GM18505 (cell line): ENCODE data around the gene ZDHHC13.

ENCODE experiments used
- ATAC-seq: cut with Tn5 transposase; IDR thresholded peaks from one replicate; pipeline ENCODE4 v1.9.1; 2021; ENCODE audit not compliant: unreplicated experiment
- POLR2A ChIP-seq: IDR thresholded peaks from 4 replicates; pipeline ENCODE4 v1.6.1; 2011; ENCODE audit warnings: borderline replicate concordance; ENCODE audit not compliant: insufficient read depth, insufficient read length; ENCODE audit errors: extremely low read depth

ZDHHC13 gene

DNA sequence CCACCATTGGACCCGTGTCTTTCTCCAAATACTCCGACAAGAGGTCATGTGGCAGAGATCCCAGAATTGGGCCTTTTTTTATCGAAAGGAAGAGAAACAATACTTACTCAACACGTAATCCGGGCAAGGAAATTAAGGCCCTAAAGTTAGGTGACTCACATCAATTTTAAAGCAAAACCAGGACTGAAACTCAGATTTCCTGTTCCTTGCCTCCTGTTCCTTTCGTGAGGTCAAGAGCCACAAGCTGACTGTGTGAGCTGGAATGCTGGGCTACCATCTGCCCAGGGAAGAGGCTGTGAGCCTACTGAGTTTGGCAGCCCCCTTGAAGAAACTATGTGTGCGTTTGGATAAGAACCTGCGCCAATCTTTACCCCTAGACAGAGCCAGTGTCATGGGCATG lies 29.3 kb upstream of the ZDHHC13 start:
- ATAC-seq: no peak
- no peak for TF ChIP-seq POLR2A

DNA sequence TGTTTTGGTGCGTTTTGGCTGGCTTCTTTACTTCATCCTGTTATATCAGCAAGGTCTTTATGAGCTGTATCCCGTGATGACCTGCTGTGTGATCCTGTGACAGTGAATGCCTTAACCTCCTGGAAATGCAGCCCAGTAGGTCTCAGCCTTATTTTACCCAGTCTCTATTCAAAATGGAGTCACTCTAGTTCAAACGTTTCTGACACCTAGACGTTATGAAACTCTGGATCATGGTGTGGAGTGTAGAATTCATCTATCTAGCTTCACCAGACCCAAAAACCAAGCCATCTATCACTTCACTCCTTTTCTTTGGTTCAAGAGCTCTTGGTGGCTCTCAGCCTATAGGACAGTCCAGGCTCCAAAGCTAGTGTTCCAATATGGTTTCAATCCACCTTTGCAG lies 28.2 kb upstream of the ZDHHC13 start:
- ATAC-seq: no peak
- TF ChIP-seq POLR2A: no peak

DNA sequence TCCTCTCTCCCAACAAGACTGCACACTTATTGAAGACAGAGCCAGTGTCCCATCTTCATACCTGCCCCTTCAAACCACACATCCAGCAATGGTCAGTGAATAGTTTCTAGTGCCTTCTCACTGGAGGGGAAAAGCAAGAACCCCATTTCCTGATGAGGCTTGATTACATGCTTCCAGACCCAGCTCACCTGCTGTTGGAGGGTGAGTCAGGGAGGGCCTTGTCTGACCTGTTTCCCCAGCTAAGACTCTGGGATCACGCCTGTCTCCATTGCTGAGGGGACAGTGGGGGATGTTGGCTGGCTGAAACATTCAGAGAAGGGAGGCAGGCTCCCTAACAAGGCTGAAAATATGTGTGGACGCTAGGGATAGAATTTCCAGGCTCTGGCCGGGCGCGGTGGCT lies 27.5 kb upstream of the ZDHHC13 start:
- ATAC-seq: no peak
- TF ChIP-seq POLR2A: no peak

DNA sequence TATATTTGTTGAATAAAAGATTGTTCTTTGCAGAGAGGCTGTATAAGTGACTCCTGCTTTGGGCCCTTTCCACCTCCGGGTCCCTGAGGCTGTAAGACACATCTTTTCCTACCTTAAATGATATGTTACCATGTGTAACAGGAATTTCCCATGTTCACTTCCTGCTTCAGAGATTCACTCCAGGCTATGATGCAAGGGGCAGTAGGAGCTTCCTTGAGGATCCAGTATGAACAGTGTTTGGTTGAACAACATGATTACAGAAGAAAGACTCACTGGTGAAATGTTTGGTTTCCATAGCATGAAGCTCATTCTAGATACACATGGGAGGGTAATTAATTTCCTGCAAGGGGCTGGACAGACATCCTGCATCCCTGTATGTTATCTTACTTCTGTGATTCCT lies 25.6 kb upstream of the ZDHHC13 start:
- no peak for TF ChIP-seq POLR2A
- ATAC-seq: no peak

DNA sequence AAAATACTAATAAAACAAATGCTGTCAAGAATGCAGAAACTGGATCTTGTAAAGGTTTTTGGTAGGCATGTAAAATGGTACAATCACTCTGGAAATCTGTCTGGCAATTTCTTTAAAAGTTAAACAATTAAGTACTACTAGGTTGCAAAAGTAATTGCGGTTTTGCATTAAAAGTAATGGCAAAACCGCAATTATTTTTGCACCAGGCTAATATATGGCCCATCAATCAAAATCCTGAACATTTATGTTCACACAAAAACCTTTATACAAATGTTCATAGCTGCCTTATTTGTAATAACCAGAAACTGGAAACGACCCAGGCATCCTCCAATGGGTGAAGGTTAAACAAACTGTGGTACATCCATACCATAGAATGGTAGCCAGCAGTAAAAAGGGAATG lies 24.6 kb upstream of the ZDHHC13 start:
- TF ChIP-seq POLR2A: no peak
- ATAC-seq: no peak

DNA sequence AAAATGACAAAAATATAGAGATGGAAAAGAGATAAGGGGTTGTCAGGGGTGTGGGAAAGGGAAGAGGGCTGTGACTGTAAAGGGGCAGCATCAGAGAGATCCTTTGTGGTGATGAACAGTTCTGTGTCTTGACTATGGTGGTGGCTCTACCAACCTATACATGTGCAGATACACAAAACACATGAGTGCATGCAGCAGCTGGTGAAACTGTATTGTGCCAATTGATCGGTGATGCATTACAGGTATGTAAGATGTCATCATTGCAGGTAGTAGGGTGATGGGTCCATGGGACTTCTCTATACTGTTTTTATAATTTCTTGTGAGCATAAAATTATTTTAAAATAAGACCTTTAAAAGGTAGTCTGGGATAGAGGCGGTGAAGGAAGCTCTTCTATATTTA lies 24.1 kb upstream of the ZDHHC13 start:
- ATAC-seq: no peak
- TF ChIP-seq POLR2A: no peak

DNA sequence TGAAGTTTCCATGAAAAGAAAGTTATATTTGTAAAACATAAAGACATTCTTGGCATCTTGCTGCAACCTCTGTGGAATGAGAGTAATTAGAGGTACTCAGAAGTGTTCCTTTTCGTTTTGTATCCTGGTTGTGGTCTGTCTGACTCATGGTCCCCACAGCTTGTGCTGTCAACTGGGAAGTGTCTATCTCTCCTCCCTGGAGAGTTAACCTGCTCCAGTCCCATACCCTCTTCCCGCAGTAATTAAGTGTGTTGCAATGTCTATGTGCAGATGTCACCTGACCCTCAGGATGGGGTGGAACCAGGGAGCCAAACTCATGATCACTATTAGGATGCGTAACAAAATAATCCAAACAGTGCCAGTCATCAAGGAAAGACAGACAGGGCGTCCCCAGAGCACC lies 23.0 kb upstream of the ZDHHC13 start:
- no peak for TF ChIP-seq POLR2A
- no peak for ATAC-seq

DNA sequence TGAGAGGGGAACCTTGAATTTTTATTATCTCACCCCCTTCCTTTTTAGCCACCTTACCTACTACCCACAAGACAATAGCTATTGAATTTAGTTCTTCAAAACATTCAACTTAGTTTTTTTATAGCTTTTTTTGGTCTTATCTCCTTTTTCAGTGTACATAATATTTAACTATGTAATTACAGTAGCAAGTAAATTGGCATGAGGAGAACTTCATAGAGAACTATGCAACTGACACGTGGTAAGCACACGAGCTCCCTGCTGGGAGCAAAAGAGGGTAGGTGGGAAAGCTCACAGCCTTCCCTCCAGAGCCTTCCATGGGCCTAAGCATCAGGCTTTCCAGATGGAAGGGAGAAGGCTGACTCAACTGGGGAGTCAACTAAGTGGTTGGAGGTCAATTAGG lies 22.1 kb upstream of the ZDHHC13 start:
- TF ChIP-seq POLR2A: no peak

DNA sequence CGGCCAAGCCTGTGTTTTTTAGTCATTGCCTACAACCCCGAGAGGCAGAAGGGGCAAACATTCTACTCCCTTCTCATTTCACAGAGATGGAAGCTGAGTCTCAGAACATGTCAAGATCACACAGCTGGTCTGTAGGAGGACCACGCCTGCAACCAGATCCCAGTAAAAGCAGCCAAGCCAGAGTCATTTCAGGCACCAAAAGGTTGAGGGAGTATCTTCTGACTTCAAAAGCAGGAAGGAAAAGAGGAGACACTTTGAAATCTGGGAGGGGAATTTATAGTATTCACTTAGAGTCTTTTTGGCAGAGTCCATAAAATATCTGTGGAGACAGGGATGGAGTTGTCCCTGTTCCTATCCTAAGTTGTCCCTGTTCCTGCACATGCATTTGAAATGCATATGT lies 17.9 kb upstream of the ZDHHC13 start:
- ATAC-seq: no peak
- no peak for TF ChIP-seq POLR2A

More for the DNA sequence above, 22.1 kb upstream of the ZDHHC13 start:
- ATAC-seq: no peak

DNA sequence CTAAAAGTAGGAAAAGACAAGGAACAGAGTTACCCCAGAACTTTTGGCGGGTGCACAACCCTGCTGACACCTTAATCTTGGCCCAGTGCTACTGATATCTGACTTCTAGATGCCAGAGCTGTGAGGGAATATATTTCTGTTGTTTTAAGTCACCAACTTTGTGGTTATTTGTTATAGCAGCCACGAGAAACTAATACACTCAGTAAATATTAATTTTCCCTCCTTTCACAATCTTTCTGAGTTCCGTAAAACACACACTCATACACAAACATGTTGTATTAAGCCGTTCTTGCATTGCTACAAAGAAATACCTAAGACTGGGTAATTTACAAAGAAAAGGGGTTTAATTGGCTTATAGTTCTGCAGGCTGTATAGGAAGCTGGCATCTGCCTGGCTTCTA lies 16.1 kb upstream of the ZDHHC13 start:
- no peak for ATAC-seq
- TF ChIP-seq POLR2A: no peak

DNA sequence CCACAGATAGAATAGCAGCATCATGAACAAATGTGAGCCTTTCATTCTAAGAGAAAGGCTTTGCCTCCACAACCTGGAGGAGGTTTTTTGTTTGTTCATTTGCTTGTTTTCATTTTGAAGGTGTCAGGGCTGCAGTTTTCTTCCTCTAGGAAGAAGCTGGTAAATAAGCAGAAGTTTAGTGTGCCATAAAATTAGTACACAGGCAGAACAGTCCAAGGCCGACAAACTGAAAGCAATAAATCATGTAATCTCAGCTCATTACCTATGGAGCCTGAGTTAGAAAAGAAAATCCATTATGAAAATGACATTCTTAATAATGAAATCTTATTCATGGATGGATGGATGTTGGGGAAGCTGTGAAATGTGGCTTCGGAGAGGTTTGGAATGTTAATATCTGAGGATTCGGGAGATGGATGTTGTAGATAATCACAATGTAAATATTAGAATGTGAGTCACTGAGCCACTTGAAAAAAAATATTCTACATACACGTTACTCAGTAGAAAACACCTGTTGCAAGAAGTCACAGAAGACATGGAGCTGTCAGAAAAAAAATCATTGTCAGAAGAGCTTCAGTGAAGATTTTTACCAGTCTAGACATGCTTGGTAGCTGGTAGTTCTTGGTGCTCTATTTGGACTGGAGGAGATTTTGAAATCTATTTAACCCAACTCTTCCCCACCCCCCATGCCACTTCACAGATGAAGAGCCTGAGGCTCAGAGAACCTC lies 15.0 kb upstream of the ZDHHC13 start:
- TF ChIP-seq POLR2A: no peak
- no peak for ATAC-seq

DNA sequence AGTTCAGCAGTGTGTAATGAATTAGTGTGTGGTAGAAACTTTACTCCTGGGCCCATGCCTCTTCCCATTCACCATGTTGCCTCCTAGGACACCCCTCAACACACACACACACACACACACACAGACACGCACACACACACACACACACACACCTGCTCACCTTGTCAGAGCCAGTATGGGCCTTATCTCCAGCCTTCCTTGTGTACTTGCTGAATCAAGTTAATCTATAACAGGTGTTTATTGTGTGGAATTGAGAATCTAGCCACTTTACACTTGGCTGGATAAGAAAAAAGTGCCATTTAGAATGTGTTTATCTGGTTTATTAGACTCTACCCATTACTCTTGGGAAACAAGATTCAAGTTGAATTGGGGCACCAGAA lies 14.5 kb upstream of the ZDHHC13 start:
- ATAC-seq: no peak
- TF ChIP-seq POLR2A: no peak

DNA sequence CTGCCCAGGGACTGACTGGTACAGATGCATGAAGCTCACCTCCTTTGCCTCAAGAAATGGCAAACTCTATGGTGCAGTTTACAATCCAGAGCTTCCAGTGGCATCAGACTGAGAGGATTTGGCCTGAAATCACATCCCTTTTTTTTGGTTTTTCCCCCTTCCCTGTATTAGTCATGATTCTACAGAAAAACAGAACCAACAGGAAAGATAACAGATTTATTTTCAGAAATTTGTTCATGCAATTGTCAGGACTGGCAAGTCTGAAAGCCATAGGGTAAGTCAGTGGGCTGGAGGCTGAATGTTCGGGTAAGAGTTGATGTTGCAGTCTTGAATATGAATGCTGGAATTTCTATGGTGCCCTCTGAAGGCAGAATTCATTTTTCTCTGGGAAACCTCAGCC lies 12.0 kb upstream of the ZDHHC13 start:
- no peak for TF ChIP-seq POLR2A

DNA sequence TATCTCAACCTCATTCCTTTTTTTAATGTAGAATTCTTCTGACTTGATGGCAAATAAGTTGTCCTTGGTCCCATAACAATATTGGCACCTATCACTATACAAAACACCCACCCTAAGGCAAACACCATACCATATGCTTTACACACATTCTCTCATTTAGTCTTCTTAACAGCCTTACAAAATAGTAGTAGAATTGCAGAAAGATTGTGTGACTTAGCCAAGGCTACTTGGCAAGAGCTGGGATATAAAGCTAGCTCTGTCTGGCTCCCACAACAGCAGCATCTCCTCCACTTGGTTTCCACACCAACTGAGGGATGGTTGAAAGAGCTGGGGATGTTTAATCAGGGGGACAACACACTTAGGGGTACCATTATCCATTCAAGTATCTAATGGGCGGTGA lies 9.8 kb upstream of the ZDHHC13 start:
- no peak for ATAC-seq
- no peak for TF ChIP-seq POLR2A

More for the DNA sequence above, 12.0 kb upstream of the ZDHHC13 start:
- no peak for ATAC-seq

DNA sequence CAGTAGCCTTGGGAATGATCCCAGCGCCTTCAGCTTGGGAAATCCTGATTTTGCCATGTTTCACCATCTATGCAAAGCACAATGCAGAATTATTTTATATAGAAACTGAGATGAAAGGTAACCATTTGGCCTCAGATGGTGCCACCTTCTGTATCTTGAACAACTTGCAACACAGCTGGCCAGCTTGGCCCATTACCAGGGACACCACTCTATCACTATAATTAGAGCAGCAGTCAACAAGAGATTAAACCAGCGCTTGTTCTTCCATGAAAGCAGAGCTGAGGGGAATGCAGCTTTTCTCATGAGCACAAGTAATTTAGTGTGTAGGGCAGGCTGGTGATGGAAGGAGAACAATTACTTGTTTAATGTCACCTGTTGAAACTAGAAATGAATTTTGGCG lies 6.7 kb upstream of the ZDHHC13 start:
- no peak for TF ChIP-seq POLR2A
- no peak for ATAC-seq
